ENCODE results near the gene COX4I2.

- TF ChIP-seq CTCF (IDR thresholded peaks at IDR 0.05) = no peak
- no peak for TF ChIP-seq POLR2A (IDR thresholded peaks at IDR 0.05; ENCODE audit: low read depth)
These were observed 34.8 kb upstream of the COX4I2 start for GRCh38 chr20:31602779-31603441.

Measured in esophagus muscularis mucosa (tissue), 3 donors.